ENCODE data around the gene AS3MT.

AS3MT gene

GRCh38 chr10:102946992-102947391, 77.7 kb downstream of the AS3MT start:
- no peak for TF ChIP-seq CTCF (IDR thresholded peaks at IDR 0.05; ENCODE audit: control insufficient read depth, insufficient read depth, low read depth, low read length, missing control alignments)
- DNase-seq (ENCODE audit: low read depth): no peak
- H3K4me3 ChIP-seq (ENCODE audit: control insufficient read depth, low read depth, low read length): no peak overlapping the region

GRCh38 chr10:102948176-102948575, 78.9 kb downstream of the AS3MT start:
- no peak overlapping the region for H3K4me3 ChIP-seq (ENCODE audit: control insufficient read depth, low read depth, low read length)
- DNase-seq (ENCODE audit: low read depth): no peak
- no peak for TF ChIP-seq CTCF (IDR thresholded peaks at IDR 0.05; ENCODE audit: control insufficient read depth, insufficient read depth, low read depth, low read length, missing control alignments)

GRCh38 chr10:102948786-102949185, 79.5 kb downstream of the AS3MT start:
- no peak for TF ChIP-seq CTCF (IDR thresholded peaks at IDR 0.05; ENCODE audit: control insufficient read depth, insufficient read depth, low read depth, low read length, missing control alignments)
- no peak for DNase-seq (ENCODE audit: low read depth)
- H3K4me3 ChIP-seq (ENCODE audit: control insufficient read depth, low read depth, low read length): no peak overlapping the region

DNA sequence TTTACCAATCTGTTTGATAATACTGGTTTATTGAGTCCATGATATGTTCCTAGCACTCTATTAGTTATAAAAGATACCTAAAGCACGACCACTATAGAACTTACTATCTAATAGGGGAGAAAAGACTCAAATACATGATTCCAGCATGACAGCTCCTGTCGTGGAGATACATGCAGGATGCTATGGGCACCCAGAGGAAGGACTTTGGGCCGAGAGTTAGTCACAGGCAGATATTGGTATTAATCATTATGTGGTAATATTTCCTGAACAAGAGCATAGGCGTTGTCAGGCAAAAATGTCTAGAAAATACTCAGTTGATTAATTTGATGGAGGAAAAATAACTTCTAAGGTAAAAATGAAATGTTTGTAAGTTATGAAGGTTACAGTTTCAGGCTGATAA, 80.6 kb downstream of the AS3MT start:
- no peak for TF ChIP-seq CTCF (IDR thresholded peaks at IDR 0.05; ENCODE audit: control insufficient read depth, insufficient read depth, low read depth, low read length, missing control alignments)
- no peak for DNase-seq (ENCODE audit: low read depth)
- no peak overlapping the region for H3K4me3 ChIP-seq (ENCODE audit: control insufficient read depth, low read depth, low read length)

DNA sequence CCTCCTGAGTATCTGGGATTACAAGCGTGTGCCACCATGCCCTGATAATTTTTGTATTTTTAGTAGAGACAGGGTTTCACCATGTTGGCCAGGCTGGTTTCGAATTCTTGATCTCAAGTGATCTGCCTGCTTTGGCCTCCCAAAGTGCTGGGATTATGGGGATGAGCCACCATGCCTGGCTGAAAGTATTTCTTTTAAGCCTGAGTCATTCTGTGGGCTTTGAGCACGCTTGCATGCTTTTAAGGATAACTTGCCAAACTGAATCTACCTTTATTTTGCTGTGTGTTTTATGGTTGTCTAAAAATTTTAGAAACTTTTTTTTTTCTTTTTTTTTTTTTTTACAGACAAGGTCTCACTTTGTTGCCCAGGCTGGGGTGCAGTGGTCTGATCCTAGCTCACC, 82.0 kb downstream of the AS3MT start:
- no peak for DNase-seq (ENCODE audit: low read depth)
- no peak overlapping the region for H3K4me3 ChIP-seq (ENCODE audit: control insufficient read depth, low read depth, low read length)
- no peak for TF ChIP-seq CTCF (IDR thresholded peaks at IDR 0.05; ENCODE audit: control insufficient read depth, insufficient read depth, low read depth, low read length, missing control alignments)
